Skin of body (tissue), 2 donors: ENCODE measurements around the gene DERA. TPM values are rescaled to one million over a fixed set of nuclear protein-coding genes. Genes with fewer than 3 reads are reported as not detected.
"Not testable (repeated sequence)": the region's sequence is repeated elsewhere in the genome, so short reads cannot be mapped to it uniquely, and the experiment has no call there.

ENCODE experiments used
- DNase-seq: peaks from one replicate; lab custom pipeline; 2025; lab: John Stamatoyannopoulos, UW
- total RNA-seq: library from RNA; depleted of rRNA; stranded (reverse); fragments of >200 nt; gene quantifications from one replicate; pipeline ENCODE4 v1.2.3, GENCODE V29; 2014

DERA gene
- total RNA-seq, 1 donor from 2014 or later: 33.8 TPM

DNA sequence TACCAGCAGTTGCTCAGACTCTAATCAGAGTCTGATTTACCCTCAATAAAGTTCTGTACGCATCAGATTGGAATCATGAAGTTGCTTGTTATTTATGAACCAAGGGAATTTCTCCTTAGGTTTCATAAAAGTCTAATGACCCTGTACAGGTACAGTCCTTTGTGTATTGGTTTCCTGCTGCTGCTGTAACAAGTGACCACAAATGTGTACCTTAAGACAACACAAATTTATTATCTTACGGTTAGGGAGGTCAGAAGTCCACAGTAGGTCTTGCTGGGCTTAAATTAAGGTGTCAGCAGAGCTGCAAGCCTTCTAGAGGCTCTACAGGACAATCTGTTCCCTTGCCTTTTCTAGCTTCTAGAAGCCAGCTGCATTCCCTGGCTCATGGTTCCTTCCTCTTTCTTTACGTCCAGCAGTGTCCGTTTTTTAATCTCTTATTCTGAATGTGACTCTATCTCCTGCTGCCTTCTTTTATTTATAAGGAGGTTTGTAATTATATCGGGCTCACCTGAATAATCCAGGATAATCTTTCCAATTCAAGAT is 6.7 kb upstream of the DERA start:
- DNase-seq: no peak

DNA sequence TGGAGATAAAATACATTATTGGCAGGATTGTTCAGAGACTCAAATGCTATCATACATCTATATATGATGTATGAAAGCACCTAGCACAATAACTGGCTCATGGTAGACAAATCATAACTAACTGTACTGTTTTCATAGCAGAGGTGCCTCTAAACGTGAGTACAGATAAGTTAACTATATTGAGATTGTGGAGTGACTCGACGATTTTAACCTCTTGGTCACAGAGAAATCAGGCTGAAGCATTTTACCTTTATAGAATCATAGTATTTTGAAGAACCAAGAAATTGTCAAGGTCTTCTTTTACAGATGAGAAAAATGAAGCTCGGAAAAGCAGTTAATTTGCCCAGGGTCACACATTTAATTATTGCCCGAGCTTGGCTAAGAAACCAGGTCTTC is 666 bp upstream of the DERA start:
- DNase-seq: no peak

DNA sequence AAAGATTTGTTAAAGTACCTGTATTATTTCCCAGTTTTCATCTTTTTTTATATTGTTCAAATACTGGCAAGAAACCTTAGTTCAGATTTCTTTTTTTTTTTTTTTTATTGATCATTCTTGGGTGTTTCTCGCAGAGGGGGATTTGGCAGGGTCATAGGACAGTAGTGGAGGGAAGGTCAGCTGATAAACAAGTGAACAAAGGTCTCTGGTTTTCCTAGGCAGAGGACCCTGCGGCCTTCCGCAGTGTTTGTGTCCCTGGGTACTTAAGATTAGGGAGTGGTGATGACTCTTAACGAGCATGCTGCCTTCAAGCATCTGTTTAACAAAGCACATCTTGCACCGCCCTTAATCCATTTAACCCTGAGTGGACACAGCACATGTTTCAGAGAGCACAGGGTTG is 799 bp downstream of the DERA start:
- not testable (repeated sequence) for DNase-seq

DNA sequence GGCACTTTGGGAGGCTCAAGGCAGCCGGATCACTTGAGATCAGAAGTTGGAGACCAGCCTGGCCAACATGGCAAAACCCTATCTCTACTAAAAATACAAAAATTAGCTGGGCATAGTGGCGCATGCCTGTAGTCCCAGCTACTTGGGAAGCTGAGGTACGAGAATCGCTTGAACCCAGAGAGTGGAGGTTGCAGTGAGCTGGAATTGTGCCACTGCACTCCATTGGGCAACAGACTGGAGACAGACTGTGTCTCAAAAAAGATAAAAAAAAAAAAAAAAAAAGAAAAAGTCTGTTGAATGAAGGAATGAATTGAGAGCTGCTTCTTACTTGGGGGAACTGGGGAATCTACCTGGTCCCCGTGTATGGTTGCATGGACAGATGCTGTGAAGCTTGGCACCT is 3.0 kb downstream of the DERA start:
- not testable (repeated sequence) for DNase-seq

DNA sequence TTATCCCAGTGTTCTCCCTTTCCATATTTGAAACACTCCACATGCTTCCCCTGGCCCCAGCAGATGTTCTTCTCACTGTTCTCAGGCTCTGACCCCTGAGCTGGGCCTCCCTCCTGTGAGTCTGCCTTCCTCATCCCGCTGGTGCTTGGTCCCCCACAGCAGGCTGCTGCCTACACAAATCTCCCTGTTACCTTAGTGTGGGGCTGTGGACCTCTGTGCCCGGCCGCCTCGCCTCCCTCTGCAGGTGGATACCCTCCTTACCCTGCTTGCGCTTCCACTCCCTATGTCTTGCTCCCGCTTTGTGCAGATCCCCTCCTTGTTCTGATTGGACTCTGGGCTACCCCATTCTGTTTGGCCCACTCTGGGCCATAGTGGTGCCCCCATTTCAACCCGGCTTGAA is 6.9 kb downstream of the DERA start:
- no peak for DNase-seq

DNA sequence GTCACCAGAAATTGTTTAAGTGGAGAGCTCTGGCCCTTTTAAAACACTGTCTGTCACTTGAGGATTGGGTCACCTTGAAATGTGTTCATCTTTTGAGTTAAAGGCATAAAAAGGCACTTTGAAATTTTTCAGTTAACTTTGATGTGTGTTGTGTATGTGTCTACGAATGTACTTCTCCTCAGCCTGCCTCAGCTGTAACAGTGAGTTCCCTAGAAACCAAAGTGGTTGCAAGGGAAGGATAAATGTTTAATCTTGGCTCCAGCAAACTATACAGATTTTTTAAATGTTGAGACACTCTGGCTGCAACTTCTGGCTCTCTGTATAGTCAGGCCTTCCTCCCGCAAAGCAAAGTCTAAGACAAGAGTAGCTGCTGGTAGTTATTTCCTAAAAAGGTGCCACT is 8.3 kb downstream of the DERA start:
- DNase-seq: peak; percentile 6

DNA sequence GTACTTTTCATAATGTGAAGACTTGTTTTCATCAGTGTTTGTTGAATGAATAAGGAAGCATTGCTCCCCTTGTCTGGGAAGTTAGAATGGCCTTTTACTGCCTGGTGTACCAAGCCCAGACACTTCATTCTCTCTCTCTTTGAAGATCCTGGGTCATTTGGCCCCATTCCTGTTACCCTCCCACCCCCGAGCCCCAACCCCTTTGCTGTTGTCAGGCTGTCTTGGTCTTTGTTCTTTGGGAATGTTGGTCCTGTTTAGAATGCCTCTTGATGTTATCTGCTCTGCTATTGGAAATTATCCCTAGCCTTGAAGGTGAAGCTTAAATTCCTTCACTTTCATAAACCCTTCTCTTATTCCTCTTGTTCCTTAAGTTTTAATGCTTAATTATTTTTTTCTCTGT is 13.8 kb downstream of the DERA start:
- no peak for DNase-seq

DNA sequence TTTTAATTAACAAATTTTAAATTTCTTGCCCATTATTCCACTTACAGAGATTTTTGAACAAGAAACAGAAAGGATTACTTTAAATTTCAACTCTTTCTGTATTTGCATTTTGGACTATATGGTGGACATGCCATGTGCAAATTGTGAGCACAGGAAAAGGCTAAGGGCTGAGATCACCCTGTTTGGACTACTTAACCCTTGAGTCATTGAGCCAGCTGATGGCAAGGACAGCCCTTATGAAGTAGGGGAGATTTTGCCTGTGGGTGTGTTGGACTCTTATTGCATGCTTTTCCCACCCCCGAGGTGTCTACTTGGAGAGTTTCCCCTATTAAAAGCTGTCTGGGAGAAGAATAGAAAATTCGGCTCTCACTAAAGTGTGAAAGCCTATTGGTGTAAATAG is 17.2 kb downstream of the DERA start:
- no peak for DNase-seq

DNA sequence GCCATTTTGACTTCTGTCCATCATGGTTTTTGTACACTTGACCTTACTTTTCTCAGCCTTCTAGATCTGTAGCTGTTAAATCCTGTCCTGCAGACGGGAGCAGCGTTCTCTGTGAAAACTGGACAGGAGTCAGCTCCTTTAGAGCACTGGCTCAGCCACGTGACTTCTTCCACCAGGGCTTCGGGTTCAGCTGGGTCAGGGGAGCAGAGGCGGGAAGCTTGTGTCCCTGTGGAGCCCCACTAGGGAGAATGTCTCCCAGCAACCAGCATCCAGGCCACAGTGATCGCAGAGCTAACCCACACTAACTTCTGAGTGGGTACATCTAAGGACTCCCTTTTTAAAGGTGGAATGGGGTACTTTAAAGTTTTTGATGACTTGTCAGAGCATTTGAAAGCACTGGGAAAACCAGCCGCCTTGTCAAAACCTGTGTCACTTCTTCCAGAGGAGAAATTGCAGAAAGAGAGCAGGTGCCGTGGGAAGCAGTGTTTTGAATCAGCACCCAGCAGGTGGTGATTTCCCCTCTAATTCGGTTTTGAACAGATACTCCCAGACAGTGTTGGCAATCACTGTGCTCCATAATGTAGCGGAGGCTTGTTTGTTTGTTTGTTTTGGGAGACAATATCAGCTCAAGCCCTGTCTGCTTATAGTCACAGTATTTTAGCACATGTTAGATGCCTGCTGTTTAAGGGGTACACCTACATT is 17.9 kb downstream of the DERA start:
- DNase-seq: no peak

DNA sequence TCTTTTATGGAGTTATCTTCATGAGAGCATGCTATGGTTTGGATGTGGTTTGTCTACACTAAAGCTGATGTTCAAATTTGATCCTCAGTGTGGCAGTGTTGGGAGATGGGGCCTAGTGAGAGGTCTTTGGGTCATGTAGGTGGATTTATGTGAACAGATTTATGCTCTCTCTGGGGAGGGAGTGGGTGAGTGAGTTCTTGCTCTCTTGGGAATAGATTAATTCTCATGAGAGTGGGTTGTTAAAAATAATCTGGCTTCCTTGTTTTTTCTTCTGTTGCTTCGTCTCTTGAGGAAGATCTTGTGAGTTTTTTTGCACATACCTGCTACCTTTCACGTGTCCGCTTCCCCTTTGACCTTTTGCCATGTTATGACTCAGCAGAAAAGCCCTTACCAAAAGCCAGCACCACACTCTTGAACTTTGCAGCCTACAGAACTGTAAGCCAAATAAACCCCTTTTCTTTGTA is 20.5 kb downstream of the DERA start:
- DNase-seq: no peak

DNA sequence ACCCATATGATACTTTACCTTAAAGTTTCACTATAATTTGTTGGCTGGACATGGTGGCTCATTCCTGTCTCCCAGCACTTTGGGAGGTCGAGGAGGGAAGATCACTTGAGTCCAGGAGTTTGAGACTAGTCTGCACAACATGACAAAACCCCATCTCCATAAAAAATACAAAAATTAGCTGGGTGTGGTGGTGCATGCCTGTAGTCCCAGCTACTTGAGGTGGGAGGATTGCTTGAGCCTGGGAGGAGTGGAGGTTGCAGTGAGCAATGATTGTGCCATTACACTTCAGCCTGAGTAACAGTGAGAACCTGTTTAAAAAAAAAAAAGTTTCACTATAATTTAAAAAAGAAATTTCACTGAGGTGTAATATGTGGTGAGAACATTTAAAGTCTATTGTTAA is 21.2 kb downstream of the DERA start:
- no peak for DNase-seq

DNA sequence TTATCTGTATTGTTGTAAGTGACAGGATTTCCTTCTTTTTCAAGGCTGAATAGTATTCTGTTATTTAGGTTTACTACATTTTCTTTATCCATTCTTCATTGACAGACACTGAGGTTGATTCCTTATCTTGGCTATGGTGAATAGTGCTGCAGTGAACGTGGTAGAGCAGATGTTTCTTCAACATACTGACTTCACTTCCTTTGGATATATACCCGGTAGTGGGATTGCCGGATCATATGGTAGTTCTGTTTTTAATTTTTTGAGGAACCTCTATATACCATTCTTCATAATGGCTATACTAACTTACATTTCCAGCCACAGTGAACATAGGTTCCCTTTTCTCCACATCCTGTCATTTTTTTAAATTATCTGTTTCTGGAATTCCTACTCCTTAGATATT is 21.8 kb downstream of the DERA start:
- no peak for DNase-seq

DNA sequence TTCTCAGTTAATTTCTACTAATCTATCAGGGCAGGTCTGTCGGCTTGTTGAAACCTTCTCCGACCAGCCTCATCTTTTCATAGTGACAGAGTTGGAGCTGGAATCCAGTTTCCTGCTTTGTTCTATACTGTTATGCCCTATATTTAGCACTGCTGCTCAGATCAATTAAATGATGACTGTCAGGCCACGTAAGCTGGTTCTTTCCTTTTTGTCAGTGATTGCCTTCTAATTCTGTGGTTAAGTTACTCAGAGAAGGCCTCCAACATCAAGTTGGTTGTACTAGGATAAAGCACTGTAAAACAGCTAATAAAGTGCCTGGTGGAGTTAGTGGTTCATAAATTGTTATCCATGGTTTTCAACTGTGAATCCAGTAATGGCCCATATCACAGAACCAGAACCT is 22.6 kb downstream of the DERA start:
- DNase-seq: no peak

DNA sequence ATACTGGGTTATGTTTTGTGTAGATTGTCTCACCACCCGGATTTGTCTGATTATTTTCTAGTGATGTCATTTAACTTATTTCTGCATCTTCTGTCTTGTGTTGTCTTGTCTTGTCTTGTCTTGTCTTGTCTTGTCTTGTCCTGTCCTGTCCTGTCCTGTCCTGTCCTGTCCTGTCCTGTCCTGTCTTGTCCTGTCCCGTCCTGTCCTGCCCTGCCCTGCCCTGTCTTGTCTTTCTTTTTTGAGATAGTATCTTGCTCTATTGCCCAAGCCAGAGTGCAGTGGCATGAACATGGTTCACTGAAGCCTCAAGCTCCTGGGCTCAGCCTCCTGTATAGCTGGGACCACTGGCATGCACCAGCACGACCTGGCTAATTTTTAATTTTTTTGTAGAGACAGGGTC is 25.6 kb downstream of the DERA start:
- DNase-seq: no peak

DNA sequence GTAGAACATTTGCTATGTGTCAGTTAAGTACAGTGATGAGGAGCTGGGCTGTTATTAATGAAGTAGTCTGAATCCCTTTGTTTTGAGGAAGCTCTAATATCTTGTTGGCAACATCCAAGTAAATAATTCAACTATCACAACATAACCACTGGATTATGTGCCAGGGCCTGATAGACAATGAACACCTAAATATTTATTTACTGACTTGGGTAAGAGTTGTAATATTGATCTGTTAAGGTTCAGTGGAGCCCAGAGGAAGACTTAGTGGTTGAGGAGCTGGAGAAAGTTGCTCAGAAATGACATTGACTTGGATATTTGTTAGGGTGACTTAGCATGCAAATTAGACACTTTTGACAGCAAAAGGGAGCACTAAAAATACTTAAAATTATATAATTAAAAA is 26.8 kb downstream of the DERA start:
- DNase-seq: no peak

DNA sequence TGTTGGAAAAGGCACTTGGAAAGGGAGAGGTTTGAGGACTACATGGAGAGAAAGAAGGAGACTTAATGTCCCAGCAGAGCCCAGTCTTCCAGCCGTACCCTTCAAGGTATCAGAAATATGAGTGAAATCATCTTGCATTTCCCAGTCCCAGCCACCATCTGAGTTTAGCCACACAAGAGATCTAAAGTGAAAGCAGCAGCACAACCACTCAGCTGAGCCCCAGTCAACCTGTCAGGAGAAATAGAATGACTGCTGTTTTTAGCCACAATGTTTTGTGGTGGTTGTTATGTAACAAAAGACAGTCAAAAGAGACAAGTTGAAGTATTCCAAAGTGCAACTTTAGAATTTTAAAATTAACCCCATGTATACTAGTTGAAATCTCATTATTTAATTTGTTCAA is 28.0 kb downstream of the DERA start:
- DNase-seq: no peak

DNA sequence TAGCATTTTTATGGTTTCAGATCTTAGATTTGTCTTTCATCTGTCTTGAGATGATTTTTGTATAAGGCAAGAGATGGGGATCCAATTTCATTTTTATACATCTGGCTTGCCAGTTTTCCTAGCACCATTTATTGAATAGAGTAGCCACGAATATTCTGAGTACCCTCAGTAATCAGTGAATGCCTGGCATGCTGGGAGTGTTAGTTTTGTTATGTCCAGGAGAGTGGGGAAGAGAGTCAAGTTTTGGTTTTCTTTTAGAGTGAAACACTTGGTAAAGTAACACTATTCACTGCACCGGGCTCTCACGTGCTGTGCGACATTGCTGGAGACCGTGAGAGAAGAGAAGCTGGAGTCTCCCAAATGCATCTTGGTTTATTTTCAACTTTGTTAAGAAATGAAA is 31.3 kb downstream of the DERA start:
- no peak for DNase-seq

DNA sequence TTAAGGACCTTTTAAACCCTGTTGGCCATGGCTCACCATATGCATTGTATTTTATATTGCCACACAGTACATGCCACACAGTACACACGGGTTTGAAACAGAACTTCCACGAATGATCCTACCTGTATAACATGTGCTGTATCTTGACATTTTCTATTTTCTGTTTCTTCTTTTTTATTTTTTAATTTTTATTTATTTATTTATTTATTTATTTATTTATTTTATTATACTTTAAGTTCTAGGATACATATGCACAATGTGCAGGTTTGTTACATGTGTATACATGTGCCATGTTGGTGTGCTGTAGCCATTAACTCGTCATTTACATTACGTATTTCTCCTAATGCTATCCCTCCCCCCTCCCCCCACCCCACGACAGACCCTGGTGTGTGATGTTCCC is 32.4 kb downstream of the DERA start:
- not testable (repeated sequence) for DNase-seq

DNA sequence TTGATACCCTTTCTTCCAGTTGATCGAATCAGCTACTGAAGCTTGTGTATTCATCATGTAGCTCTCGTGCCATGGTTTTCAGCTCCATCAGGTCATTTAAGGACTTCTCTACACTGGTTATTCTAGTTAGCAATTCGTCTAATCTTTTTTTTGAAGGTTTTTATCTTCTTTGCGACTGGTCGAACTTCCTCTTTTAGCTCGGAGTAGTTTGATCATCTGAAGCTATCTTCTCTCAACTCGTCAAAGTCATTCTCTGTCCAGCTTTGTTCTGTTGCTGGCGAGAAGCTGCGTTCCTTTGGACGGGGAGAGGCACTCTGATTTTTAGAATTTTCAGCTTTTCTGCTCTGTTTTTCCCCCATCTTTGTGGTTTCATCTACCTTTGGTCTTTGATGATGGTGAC is 37.3 kb downstream of the DERA start:
- DNase-seq: not testable (repeated sequence)

DNA sequence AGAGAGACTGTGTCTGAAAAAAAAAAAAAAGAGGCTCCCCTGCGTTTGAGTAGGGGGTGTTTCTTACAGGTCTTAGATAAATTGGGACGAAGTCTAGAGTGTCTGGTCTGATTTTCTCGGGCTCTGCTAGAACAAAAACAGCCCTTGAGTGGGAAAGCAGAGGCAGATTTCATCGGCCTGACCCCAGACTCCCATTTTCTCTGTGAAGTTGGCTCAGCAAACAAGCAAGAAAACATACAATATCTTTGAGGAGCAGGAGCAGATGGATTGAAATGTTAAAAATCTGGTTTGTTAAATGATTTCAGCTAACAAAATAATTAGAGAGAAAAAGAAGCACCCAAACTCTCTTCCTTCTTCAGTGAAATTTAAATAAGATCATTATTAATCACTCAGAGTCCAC is 44.1 kb downstream of the DERA start:
- DNase-seq: no peak

DNA sequence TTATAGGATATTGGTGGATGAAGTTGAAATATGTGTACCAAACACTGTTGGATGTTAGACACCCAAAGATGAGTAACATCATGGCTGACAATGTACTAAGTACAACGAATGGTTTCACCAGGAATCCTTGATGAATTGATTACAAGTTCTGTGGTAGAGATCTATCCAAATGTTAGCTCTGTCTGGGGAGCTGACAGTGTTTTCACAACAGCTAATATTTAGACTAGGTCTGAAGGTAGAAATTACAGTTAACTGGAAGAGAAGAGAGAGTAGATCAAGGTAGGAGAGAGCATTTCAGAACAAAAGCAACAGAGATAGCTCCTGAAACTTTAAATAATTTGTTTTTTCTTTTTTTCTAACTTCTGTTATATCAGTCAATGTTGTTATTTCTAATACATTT is 44.9 kb downstream of the DERA start:
- no peak for DNase-seq

DNA sequence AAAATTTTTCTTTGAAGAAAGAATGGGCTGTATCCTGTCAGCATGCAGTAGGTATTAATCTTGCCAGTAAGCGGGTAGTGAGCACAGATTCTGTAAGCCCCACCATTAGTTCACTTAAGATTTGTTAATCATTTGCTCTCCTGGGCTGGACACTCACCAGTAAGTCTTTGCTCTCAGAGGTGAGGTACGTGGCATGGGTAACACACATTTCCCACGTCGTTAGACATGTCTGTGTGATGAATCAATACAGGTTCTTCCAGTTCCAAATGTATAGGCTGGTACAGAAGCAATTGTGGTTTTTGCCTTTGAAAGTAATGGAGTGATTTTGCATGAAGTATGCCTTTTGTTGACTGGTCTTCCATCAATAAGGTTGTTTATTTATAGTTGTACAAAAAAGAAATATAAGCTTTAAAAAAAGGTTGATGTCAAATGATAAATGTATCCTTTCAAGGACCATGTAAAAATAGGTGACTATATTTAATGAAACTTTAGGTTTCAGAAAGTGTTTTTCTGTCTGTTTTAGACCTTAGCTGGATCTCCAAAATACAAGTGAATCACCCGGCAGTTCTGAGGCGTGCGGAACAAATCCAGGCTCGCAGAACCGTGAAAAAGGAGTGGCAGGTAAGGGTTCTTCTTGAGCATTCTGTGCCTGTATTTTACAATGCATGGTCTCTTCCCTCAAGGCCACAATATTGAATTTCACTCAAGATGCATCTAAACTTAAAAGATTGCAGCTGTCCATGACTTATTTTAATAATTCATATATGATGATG is 45.5 kb downstream of the DERA start:
- DNase-seq: no peak

DNA sequence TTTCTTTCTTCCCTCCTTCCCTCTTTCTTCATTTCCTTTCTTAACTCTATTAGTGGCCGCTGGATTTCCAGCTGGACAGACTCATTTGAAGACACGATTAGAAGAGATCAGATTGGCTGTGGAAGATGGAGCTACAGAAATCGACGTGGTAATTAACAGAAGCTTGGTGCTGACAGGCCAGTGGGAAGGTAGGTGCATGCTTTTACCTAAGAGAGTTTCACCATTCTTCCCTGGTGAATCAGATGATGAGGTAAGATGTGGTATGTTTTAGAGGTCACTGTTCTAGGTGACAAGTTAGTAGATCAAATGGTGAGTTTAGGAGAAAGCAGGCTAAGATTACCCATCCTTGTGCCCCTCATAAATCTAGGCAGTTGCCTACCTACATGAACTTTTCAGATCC is 51.6 kb downstream of the DERA start:
- no peak for DNase-seq
